Measurements from ENCODE around the gene CDH4. TPM values are rescaled to one million over a fixed set of nuclear protein-coding genes. Genes with fewer than 3 reads are reported as not detected.

The CDH4 gene
- total RNA-seq, 1 donor from 2014 or later, result not detected

DNA sequence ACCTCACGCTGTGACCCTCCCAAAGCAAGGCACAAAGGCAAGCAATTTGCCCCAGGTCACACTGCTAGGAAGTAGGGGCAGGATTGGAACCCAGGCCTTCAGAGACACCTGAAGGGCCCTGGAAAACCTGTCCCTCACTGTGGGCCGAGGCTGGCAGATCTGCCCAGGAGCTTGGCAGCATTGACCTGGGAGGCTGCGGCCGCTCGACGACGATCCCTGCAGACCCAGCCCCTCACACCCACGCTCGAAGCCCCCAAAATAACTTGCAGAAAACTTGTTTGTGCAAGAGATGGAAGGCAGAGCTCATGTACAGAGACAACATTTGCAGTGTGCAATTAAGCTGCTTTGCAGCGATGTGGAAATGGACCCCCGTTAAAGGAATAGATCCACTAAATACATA is 562.2 kb downstream of the CDH4 start:
- Histone ChIP-seq H3K4me3 (no peak overlapping the region), H3K4me1 (no peaks in the 10 kb centered on the region), H3K9me3 (no peaks in the 10 kb centered on the region), H3K36me3 (no peaks in the 10 kb centered on the region), H3K27me3 (no peaks in the 10 kb centered on the region), H3K27ac (no peak overlapping the region)
- intact Hi-C loops (cut with DNase I), result no loop called here
- no peak for TF ChIP-seq CTCF (IDR thresholded peaks at IDR 0.05)
- no peak for DNase-seq (ENCODE audit: low spot score in 2 of 2)

- Histone ChIP-seq H3K36me3 (no peaks in the 10 kb centered on the region), H3K27me3 (no peaks in the 10 kb centered on the region), H3K4me3 (no peak overlapping the region), H3K9me3 (no peaks in the 10 kb centered on the region), H3K27ac (no peak overlapping the region), H3K4me1 (no peaks in the 10 kb centered on the region)
- TF ChIP-seq CTCF (IDR thresholded peaks at IDR 0.05), result no peak
- DNase-seq (ENCODE audit: low spot score in 2 of 2), result no peak
- intact Hi-C loops (cut with DNase I), result no loop called here
Observed at GRCh38 chr20:61814726-61815125, 562.7 kb downstream of the CDH4 start.

GRCh38 chr20:61815176-61815575 is 563.1 kb downstream of the CDH4 start:
- no peak for TF ChIP-seq CTCF (IDR thresholded peaks at IDR 0.05)
- H3K27me3 ChIP-seq, result no peaks in the 10 kb centered on the region
- no peaks in the 10 kb centered on the region for H3K4me1 ChIP-seq
- intact Hi-C loops (cut with DNase I), result no loop called here
- H3K27ac ChIP-seq, result no peak overlapping the region
- H3K36me3 ChIP-seq, result no peaks in the 10 kb centered on the region
- DNase-seq (ENCODE audit: low spot score in 2 of 2), result no peak
- H3K4me3 ChIP-seq, result no peak overlapping the region
- H3K9me3 ChIP-seq, result no peaks in the 10 kb centered on the region

- H3K4me3 ChIP-seq, result no peak overlapping the region
- no peaks in the 10 kb centered on the region for H3K27me3 ChIP-seq
- H3K27ac ChIP-seq, result no peak overlapping the region
- H3K9me3 ChIP-seq, result no peaks in the 10 kb centered on the region
- intact Hi-C loops (cut with DNase I), result no loop called here
- TF ChIP-seq CTCF (IDR thresholded peaks at IDR 0.05), result no peak
- H3K36me3 ChIP-seq, result no peaks in the 10 kb centered on the region
- no peaks in the 10 kb centered on the region for H3K4me1 ChIP-seq
- no peak for DNase-seq (ENCODE audit: low spot score in 2 of 2)
Observed at GRCh38 chr20:61815678-61816077, 563.6 kb downstream of the CDH4 start.

DNA sequence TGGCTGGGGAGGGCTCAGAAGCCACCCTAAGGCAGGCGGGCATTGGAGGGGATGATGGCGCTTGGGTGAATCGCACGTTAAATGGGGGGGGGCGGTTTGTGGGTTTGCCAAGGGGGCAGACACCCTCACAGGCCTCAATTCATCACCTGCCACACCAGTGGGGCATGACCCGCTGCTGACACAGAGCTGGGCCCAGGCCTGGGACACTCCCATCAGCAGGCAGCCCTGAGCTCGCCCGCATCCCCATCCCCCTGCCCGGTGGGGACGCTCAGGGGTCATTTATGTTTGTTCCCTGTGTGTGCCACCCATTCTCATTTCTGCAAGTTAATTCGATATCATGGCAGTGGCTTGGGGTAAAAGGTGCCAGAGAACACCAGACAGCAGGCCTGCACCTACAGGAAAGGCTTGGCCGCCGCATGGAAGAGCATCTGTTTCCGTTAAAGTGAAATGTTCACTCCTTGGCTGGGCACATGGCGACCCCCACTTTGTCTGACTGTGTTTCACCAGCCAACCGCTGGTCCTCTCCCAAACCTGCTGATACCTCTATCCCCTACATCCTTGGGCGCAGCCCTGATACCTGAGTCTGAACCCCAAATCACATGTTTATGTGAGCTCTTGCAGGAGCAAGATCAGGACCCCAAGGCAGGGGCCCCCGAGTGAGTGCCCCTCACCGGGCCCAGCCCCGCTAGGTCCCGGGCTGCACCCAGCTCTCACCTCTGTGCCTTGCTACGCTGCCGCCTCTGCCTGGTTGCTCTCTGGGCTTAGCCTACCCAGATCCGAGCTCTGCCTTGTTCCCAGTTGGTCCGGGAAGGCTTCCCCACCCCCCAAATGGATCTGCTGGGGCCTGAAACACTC is 564.8 kb downstream of the CDH4 start:
- Histone ChIP-seq H3K4me3 (no peak overlapping the region), H3K9me3 (no peaks in the 10 kb centered on the region), H3K27me3 (no peaks in the 10 kb centered on the region), H3K36me3 (no peaks in the 10 kb centered on the region), H3K27ac (no peak overlapping the region), H3K4me1 (no peaks in the 10 kb centered on the region)
- DNase-seq (ENCODE audit: low spot score in 2 of 2), result no peak
- no peak for TF ChIP-seq CTCF (IDR thresholded peaks at IDR 0.05)
- intact Hi-C loops (cut with DNase I), result no loop called here
